GM21423 (cell line): ENCODE data around the gene RNF2.
"Not testable (repeated sequence)": the region's sequence is repeated elsewhere in the genome, so short reads cannot be mapped to it uniquely, and the experiment has no call there.

Experiments used
- ATAC-seq: cut with Tn5 transposase; IDR thresholded peaks from one replicate; pipeline ENCODE4 v1.9.1; 2021; ENCODE audit warnings: mild to moderate bottlenecking, moderate library complexity; ENCODE audit not compliant: unreplicated experiment

RNF2 gene

GRCh38 chr1:185049670-185050069 is 4.3 kb downstream of the RNF2 start:
- ATAC-seq = no peak

- no peak for ATAC-seq
These were observed 5.6 kb downstream of the RNF2 start for GRCh38 chr1:185050823-185051451.

GRCh38 chr1:185053204-185053603 is 7.8 kb downstream of the RNF2 start:
- no peak for ATAC-seq

GRCh38 chr1:185054365-185055060 is 9.2 kb downstream of the RNF2 start:
- ATAC-seq = no peak

- no peak for ATAC-seq
These were observed 12.8 kb downstream of the RNF2 start for GRCh38 chr1:185058110-185058509.

GRCh38 chr1:185058876-185059275 is 13.5 kb downstream of the RNF2 start:
- no peak for ATAC-seq

GRCh38 chr1:185059950-185060571 is 14.7 kb downstream of the RNF2 start:
- no peak for ATAC-seq

- no peak for ATAC-seq
These were observed 17.5 kb downstream of the RNF2 start for GRCh38 chr1:185062710-185063370.

- ATAC-seq = no peak
These were observed 18.4 kb downstream of the RNF2 start for GRCh38 chr1:185063719-185064118.

GRCh38 chr1:185065006-185065405 is 19.6 kb downstream of the RNF2 start:
- ATAC-seq = not testable (repeated sequence)

- ATAC-seq = no peak
These were observed 20.8 kb downstream of the RNF2 start for GRCh38 chr1:185066181-185066580.

GRCh38 chr1:185068341-185068740 is 23.0 kb downstream of the RNF2 start:
- ATAC-seq = no peak

GRCh38 chr1:185069202-185069772 is 23.9 kb downstream of the RNF2 start:
- no peak for ATAC-seq

GRCh38 chr1:185070051-185070450 is 24.7 kb downstream of the RNF2 start:
- ATAC-seq = no peak

- no peak for ATAC-seq
These were observed 28.4 kb downstream of the RNF2 start for GRCh38 chr1:185073725-185074124.

GRCh38 chr1:185074307-185074706 is 28.9 kb downstream of the RNF2 start:
- ATAC-seq = no peak

GRCh38 chr1:185075476-185075875 is 30.1 kb downstream of the RNF2 start:
- no peak for ATAC-seq

GRCh38 chr1:185077374-185077773 is 32.0 kb downstream of the RNF2 start:
- no peak for ATAC-seq

GRCh38 chr1:185080422-185080821 is 35.1 kb downstream of the RNF2 start:
- ATAC-seq = no peak

GRCh38 chr1:185083818-185084217 is 38.5 kb downstream of the RNF2 start:
- no peak for ATAC-seq

GRCh38 chr1:185087101-185087500 is 41.7 kb downstream of the RNF2 start:
- no peak for ATAC-seq
